ENCODE results near the gene RPS15.

RPS15 gene

GRCh38 chr19:1438035-1438932 is at the start of gene RPS15:
Gene RPS15, plus strand, starts transcription at chr19:1438396. Its CDS starts 30 bp downstream, at chr19:1438426.
- TF ChIP-seq, protein P1, sequence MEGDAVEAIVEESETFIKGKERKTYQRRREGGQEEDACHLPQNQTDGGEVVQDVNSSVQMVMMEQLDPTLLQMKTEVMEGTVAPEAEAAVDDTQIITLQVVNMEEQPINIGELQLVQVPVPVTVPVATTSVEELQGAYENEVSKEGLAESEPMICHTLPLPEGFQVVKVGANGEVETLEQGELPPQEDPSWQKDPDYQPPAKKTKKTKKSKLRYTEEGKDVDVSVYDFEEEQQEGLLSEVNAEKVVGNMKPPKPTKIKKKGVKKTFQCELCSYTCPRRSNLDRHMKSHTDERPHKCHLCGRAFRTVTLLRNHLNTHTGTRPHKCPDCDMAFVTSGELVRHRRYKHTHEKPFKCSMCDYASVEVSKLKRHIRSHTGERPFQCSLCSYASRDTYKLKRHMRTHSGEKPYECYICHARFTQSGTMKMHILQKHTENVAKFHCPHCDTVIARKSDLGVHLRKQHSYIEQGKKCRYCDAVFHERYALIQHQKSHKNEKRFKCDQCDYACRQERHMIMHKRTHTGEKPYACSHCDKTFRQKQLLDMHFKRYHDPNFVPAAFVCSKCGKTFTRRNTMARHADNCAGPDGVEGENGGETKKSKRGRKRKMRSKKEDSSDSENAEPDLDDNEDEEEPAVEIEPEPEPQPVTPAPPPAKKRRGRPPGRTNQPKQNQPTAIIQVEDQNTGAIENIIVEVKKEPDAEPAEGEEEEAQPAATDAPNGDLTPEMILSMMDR (IDR thresholded peaks at IDR 0.05; ENCODE audit: control insufficient read depth, extremely low read depth, insufficient read depth): peak; percentile 99
- DNase-seq (ENCODE audit: low read depth): peak; percentile 79
- H3K4me3 ChIP-seq (ENCODE audit: low read depth, low read length): peak within 1 kb of the TSS; percentile 91

DNA sequence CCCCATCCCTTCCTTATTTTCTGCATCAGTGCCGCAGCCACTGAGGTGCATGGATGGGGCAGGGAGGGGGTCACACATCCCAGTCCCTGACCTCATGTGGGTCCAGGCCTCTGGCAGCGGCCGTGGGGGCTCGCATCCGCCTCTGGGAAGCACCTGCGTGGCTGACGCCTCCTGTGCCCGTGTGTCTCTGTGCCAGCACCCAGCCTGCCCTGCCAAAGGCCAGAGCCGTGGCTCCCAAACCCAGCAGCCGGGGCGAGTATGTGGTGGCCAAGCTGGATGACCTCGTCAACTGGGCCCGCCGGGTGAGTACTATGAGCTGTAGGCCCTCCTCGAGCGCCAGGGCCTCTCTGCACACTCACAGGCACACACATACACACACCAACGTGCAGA is 49.6 kb upstream of the RPS15 start:
- TF ChIP-seq, protein P1 (IDR thresholded peaks at IDR 0.05; ENCODE audit: control insufficient read depth, extremely low read depth, insufficient read depth): no peak
- no peak overlapping the region for H3K4me3 ChIP-seq (ENCODE audit: low read depth, low read length)
- DNase-seq (ENCODE audit: low read depth): no peak

DNA sequence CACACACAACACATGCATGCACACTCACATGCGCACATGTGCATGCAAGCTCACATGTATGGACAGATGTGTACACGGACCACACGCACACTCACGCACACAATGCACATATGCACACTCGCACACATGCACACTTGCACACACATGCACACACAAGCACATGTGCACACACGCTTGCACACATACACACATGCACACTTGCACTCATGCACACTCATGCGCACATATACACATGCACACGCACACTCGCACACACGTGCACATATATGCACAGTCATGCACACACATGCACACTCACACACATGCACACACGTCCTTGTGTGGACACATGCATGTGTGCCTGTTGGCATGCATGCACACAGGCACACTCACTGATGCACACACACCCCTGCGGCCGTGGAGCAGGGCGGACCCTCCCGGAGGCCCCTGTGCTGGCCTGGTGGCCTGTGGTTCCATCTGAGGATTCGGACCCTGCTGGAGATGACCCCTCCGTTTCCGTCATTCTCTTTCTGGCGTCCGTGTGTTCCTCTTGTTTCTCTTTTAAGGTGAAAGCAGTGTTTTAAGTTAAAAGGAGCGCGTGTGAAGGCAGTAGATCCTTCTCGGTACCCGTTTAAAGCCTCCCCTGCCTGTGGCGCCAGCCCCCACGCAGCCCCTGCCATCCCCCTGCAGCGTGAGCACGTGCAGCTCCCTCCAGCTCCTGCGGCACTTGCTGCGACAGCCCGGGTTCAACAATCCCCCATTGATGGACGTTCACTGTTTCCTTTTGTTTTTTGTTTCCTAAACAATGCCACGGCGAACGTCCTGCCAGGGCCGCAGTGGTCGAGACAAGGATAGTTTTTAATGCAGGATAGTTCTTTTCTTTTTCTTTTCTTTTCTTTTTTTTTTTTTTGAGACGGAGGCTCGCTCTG is 48.9 kb upstream of the RPS15 start:
- TF ChIP-seq, protein P1 (IDR thresholded peaks at IDR 0.05; ENCODE audit: control insufficient read depth, extremely low read depth, insufficient read depth): no peak
- no peak for DNase-seq (ENCODE audit: low read depth)
- H3K4me3 ChIP-seq (ENCODE audit: low read depth, low read length): no peak overlapping the region

- DNase-seq (ENCODE audit: low read depth): no peak
- no peak overlapping the region for H3K4me3 ChIP-seq (ENCODE audit: low read depth, low read length)
- TF ChIP-seq, protein P1 (IDR thresholded peaks at IDR 0.05; ENCODE audit: control insufficient read depth, extremely low read depth, insufficient read depth): no peak
These were observed 47.2 kb upstream of the RPS15 start for GRCh38 chr19:1390890-1391423.

- DNase-seq (ENCODE audit: low read depth): no peak
- no peak overlapping the region for H3K4me3 ChIP-seq (ENCODE audit: low read depth, low read length)
- TF ChIP-seq, protein P1 (IDR thresholded peaks at IDR 0.05; ENCODE audit: control insufficient read depth, extremely low read depth, insufficient read depth): no peak
These were observed 45.8 kb upstream of the RPS15 start for GRCh38 chr19:1392407-1392806.

DNA sequence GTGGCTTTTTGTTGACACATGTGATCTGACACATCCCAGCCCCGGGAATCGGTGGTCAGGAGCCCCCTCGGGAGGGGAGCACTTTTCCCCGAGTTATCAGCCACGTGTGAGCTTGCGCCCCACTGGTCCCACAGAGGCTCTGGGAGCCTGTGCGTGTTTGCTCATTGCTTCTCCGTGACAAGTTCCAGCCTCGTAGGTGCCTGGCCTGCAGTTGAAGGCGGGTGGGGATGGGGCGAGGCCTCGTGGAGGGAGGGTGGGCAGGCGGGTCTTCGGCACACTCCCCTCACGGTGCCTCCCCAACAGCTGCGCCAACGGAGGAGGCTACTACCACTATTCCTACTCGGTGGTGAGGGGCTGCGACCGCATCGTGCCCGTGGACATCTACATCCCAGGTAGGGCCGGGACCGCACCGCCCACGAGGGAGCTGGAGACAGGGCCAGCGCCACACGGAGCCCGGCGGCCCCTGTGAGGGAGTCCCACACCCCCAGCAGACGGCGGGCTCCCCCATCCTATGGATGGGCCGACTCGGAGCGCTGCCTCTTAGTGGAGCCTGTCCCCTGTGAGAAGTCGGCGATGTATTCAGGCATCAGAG is 45.2 kb upstream of the RPS15 start:
- no peak for DNase-seq (ENCODE audit: low read depth)
- TF ChIP-seq, protein P1 (IDR thresholded peaks at IDR 0.05; ENCODE audit: control insufficient read depth, extremely low read depth, insufficient read depth): no peak
- no peak overlapping the region for H3K4me3 ChIP-seq (ENCODE audit: low read depth, low read length)
